GM21825 (cell line): ENCODE data around the gene CCNYL1.
A peak's percentile ranks its signal among the peaks of the same experiment; 100 is the strongest.
"Not testable (repeated sequence)": the region's sequence is repeated elsewhere in the genome, so short reads cannot be mapped to it uniquely, and the experiment has no call there.

Experiments
- ATAC-seq: cut with Tn5 transposase; IDR thresholded peaks from one replicate; pipeline ENCODE4 v1.9.1; 2021; ENCODE audit warnings: mild to moderate bottlenecking, moderate library complexity; ENCODE audit not compliant: unreplicated experiment

Gene CCNYL1

GRCh38 chr2:207734264-207734635 lies 22.8 kb downstream of the CCNYL1 start:
- no peak for ATAC-seq

- ATAC-seq = no peak
These were observed 23.4 kb downstream of the CCNYL1 start for GRCh38 chr2:207734636-207735512.

GRCh38 chr2:207735513-207735859 lies 24.0 kb downstream of the CCNYL1 start:
- ATAC-seq = not testable (repeated sequence)

GRCh38 chr2:207743514-207743913 lies 32.1 kb downstream of the CCNYL1 start:
- no peak for ATAC-seq

GRCh38 chr2:207744050-207744449 lies 32.6 kb downstream of the CCNYL1 start:
- no peak for ATAC-seq

- ATAC-seq = no peak
These were observed 33.0 kb downstream of the CCNYL1 start for GRCh38 chr2:207744451-207744850.

- ATAC-seq = peak; percentile 89
These were observed 34.7 kb downstream of the CCNYL1 start for GRCh38 chr2:207746131-207746530.

- ATAC-seq = no peak
These were observed 36.5 kb downstream of the CCNYL1 start for GRCh38 chr2:207747653-207748560.

GRCh38 chr2:207748993-207749392 lies 37.6 kb downstream of the CCNYL1 start:
- no peak for ATAC-seq

- ATAC-seq = no peak
These were observed 38.4 kb downstream of the CCNYL1 start for GRCh38 chr2:207749873-207750272.

GRCh38 chr2:207750345-207750744 lies 38.9 kb downstream of the CCNYL1 start:
- no peak for ATAC-seq

GRCh38 chr2:207750876-207751275 lies 39.4 kb downstream of the CCNYL1 start:
- no peak for ATAC-seq

- not testable (repeated sequence) for ATAC-seq
These were observed 42.2 kb downstream of the CCNYL1 start for GRCh38 chr2:207753688-207754087.

GRCh38 chr2:207754498-207755383 lies 43.3 kb downstream of the CCNYL1 start:
- ATAC-seq = no peak

- ATAC-seq = no peak
These were observed 46.6 kb downstream of the CCNYL1 start for GRCh38 chr2:207758025-207758424.

GRCh38 chr2:207759890-207760289 lies 48.5 kb downstream of the CCNYL1 start:
- no peak for ATAC-seq

- ATAC-seq = no peak
These were observed 49.0 kb downstream of the CCNYL1 start for GRCh38 chr2:207760453-207760852.

GRCh38 chr2:207761426-207761825 lies 50.0 kb downstream of the CCNYL1 start:
- ATAC-seq = not testable (repeated sequence)

- ATAC-seq = no peak
These were observed 50.7 kb downstream of the CCNYL1 start for GRCh38 chr2:207762146-207762545.

- ATAC-seq = no peak
These were observed 52.0 kb downstream of the CCNYL1 start for GRCh38 chr2:207763303-207763917.
